Measurements from ENCODE around the gene ELFN1. TPM values are rescaled to one million over a fixed set of nuclear protein-coding genes. Genes with fewer than 3 reads are reported as not detected.
A peak's percentile ranks its signal among the peaks of the same experiment; 100 is the strongest.

Gene ELFN1
- polyA plus RNA-seq, 1 donor (not counting 4 experiments of a cell fraction or from before 2014, with no cell fraction given), result 0.03 TPM

- Histone ChIP-seq H3K36me3 (ENCODE audit: control insufficient read depth in 2 of 2, extremely low read depth in 1 of 2, insufficient read depth in 2 of 2, low read length in 2 of 2) (no peaks in the 10 kb centered on the region), H3K9ac (ENCODE audit: control insufficient read depth, extremely low read depth, insufficient read depth, low read length) (no peak overlapping the region), H3K4me3 (ENCODE audit: control insufficient read depth in 2 of 3, extremely low read depth in 1 of 3, insufficient read depth in 2 of 3, low read depth in 1 of 3, low read length in 3 of 3) (peak overlapping the region in 1 of 3 experiments; percentile 10), H3K9me3 (ENCODE audit: control insufficient read depth, low read depth, low read length) (no peaks in the 10 kb centered on the region), H4K20me1 (ENCODE audit: control insufficient read depth, extremely low read depth, insufficient read depth, low read length) (no peaks in the 10 kb centered on the region), H3K79me2 (ENCODE audit: control insufficient read depth, insufficient read depth, low read length) (no peaks in the 10 kb centered on the region), H3K27me3 (ENCODE audit: control insufficient read depth, extremely low read depth, insufficient read depth, low read length) (peaks cover 78% of the 10 kb centered on the region), H2AFZ (ENCODE audit: control insufficient read depth, low read length) (no peak overlapping the region), H3K27ac (ENCODE audit: control insufficient read depth, insufficient read depth, low read length) (no peak overlapping the region), H3K4me2 (ENCODE audit: control insufficient read depth, extremely low read depth, insufficient read depth, low read depth, low read length) (peak overlapping the region; percentile 41), H3K9me1 (ENCODE audit: control insufficient read depth, extremely low read depth, insufficient read depth, low read length) (no peaks in the 10 kb centered on the region), H3K4me1 (ENCODE audit: control insufficient read depth, extremely low read depth, insufficient read depth, low read length) (peaks cover 2% of the 10 kb centered on the region)
- TF ChIP-seq EZH2 (IDR thresholded peaks at IDR 0.05; ENCODE audit: low read length) (peak; percentile 88), CTCF (optimal IDR thresholded peaks at IDR 0.05 in 1 of 3, IDR thresholded peaks at IDR 0.05 in 1 of 3, conservative IDR thresholded peaks at IDR 0.05 in 1 of 3; ENCODE audit: extremely low read depth in 1 of 3, insufficient read depth in 2 of 3, low read length in 3 of 3) (no peak)
- FAIRE-seq (no peak), DNase-seq (ENCODE audit: low read depth, low spot score) (no peak)
- dilution Hi-C loops (cut with MboI; ENCODE audit: extremely low pct_ligation_motif_present, low sequenced_read_pairs), result no loop called here
These were observed 3.1 kb upstream of the ELFN1 start for GRCh38 chr7:1666823-1667565.

GRCh38 chr7:1667566-1668395 lies 2.3 kb upstream of the ELFN1 start:
- no peak overlapping the region for H3K9ac ChIP-seq (ENCODE audit: control insufficient read depth, extremely low read depth, insufficient read depth, low read length)
- no peak overlapping the region for H3K27ac ChIP-seq (ENCODE audit: control insufficient read depth, insufficient read depth, low read length)
- H3K4me3 ChIP-seq (ENCODE audit: control insufficient read depth in 2 of 3, extremely low read depth in 1 of 3, insufficient read depth in 2 of 3, low read depth in 1 of 3, low read length in 3 of 3), result no peak overlapping the region

More at GRCh38 chr7:1667566-1668395, 2.3 kb upstream of the ELFN1 start:
- Histone ChIP-seq H3K4me2 (ENCODE audit: control insufficient read depth, extremely low read depth, insufficient read depth, low read depth, low read length) (peak overlapping the region; percentile 41), H3K36me3 (ENCODE audit: control insufficient read depth in 2 of 2, extremely low read depth in 1 of 2, insufficient read depth in 2 of 2, low read length in 2 of 2) (no peaks in the 10 kb centered on the region), H2AFZ (ENCODE audit: control insufficient read depth, low read length) (no peak overlapping the region), H3K27me3 (ENCODE audit: control insufficient read depth, extremely low read depth, insufficient read depth, low read length) (peaks cover 82% of the 10 kb centered on the region), H3K9me3 (ENCODE audit: control insufficient read depth, low read depth, low read length) (no peaks in the 10 kb centered on the region), H3K4me1 (ENCODE audit: control insufficient read depth, extremely low read depth, insufficient read depth, low read length) (peaks cover 2% of the 10 kb centered on the region), H3K9me1 (ENCODE audit: control insufficient read depth, extremely low read depth, insufficient read depth, low read length) (no peaks in the 10 kb centered on the region), H4K20me1 (ENCODE audit: control insufficient read depth, extremely low read depth, insufficient read depth, low read length) (peaks cover 2% of the 10 kb centered on the region), H3K79me2 (ENCODE audit: control insufficient read depth, insufficient read depth, low read length) (no peaks in the 10 kb centered on the region)
- no peak for TF ChIP-seq EZH2 (IDR thresholded peaks at IDR 0.05; ENCODE audit: low read length)
- no peak for TF ChIP-seq CTCF (optimal IDR thresholded peaks at IDR 0.05 in 1 of 3, IDR thresholded peaks at IDR 0.05 in 1 of 3, conservative IDR thresholded peaks at IDR 0.05 in 1 of 3; ENCODE audit: extremely low read depth in 1 of 3, insufficient read depth in 2 of 3, low read length in 3 of 3)
- no peak for DNase-seq (ENCODE audit: low read depth, low spot score)
- dilution Hi-C loops (cut with MboI; ENCODE audit: extremely low pct_ligation_motif_present, low sequenced_read_pairs), result no loop called here
- no peak for FAIRE-seq

Measured in keratinocyte (primary cell).